ENCODE results near the gene ESR2.

GRCh38 chr14:64040044-64040443 is 254.1 kb downstream of the ESR2 start:
- TF ChIP-seq, protein P1, sequence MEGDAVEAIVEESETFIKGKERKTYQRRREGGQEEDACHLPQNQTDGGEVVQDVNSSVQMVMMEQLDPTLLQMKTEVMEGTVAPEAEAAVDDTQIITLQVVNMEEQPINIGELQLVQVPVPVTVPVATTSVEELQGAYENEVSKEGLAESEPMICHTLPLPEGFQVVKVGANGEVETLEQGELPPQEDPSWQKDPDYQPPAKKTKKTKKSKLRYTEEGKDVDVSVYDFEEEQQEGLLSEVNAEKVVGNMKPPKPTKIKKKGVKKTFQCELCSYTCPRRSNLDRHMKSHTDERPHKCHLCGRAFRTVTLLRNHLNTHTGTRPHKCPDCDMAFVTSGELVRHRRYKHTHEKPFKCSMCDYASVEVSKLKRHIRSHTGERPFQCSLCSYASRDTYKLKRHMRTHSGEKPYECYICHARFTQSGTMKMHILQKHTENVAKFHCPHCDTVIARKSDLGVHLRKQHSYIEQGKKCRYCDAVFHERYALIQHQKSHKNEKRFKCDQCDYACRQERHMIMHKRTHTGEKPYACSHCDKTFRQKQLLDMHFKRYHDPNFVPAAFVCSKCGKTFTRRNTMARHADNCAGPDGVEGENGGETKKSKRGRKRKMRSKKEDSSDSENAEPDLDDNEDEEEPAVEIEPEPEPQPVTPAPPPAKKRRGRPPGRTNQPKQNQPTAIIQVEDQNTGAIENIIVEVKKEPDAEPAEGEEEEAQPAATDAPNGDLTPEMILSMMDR (IDR thresholded peaks at IDR 0.05): no peak
- no peak for TF ChIP-seq POLR2AphosphoS5 (IDR thresholded peaks at IDR 0.05; ENCODE audit: insufficient read depth in 1 of 2, low read depth in 1 of 2)
- TF ChIP-seq POLR2A (IDR thresholded peaks at IDR 0.05): no peak
